Lower lobe of right lung (tissue), 2 donors: Measurements from ENCODE around the gene POLDIP2. TPM values are rescaled to one million over a fixed set of nuclear protein-coding genes. Genes with fewer than 3 reads are reported as not detected.

Experiments
- ATAC-seq, 2 donors: fragments of 200-7000 bp; cut with Tn5 transposase; one replicate each; pipeline ENCODE4 v1.9.1; 2020 to 2022; ENCODE audit warnings: mild to moderate bottlenecking in 2 of 2, moderate library complexity in 2 of 2
- DNase-seq: peaks from one replicate; pipeline ENCODE4 v3.0.0-alpha.2; 2020
- H3K27ac ChIP-seq: fragments of 200-600 bp; one replicate; pipeline ENCODE4 v1.8.0; 2022
- H3K27me3 ChIP-seq: fragments of 200-600 bp; one replicate; pipeline ENCODE4 v1.8.0; 2022; ENCODE audit warnings: low read depth
- H3K36me3 ChIP-seq: fragments of 200-600 bp; one replicate; pipeline ENCODE4 v1.8.0; 2022; ENCODE audit warnings: mild to moderate bottlenecking
- H3K4me1 ChIP-seq: fragments of 200-600 bp; one replicate; pipeline ENCODE4 v1.8.0; 2022
- H3K4me3 ChIP-seq: fragments of 200-600 bp; one replicate; pipeline ENCODE4 v1.8.0; 2022; ENCODE audit warnings: mild to moderate bottlenecking
- H3K9me3 ChIP-seq: fragments of 200-600 bp; one replicate; pipeline ENCODE4 v1.8.0; 2022
- intact Hi-C: fragments of 100-400 bp; cut with DNase I; formaldehyde crosslinking; loops from one replicate; pipeline ENCODE4 v1.11.0; 2022
- total RNA-seq: library from RNA; stranded (reverse); fragmentation: NEBNext Ultra II Directional; extraction: Animal tissue kit (Norgen Biotek cat#: 25700); gene quantifications from one replicate; pipeline ENCODE4 v1.2.1, GENCODE V29; 2021
- TF ChIP-seq, protein P1 (sequence below): fragments of 200-600 bp; IDR thresholded peaks from one replicate; pipeline ENCODE4 v1.8.0; 2022; ENCODE audit warnings: antibody characterized with exemption, mild to moderate bottlenecking
- donor health status: DM: no; HTN: yes; CAD: no; lungs with severe emphysema.

The POLDIP2 gene
- total RNA-seq, 1 donor from 2014 or later = 54.7 TPM

DNA sequence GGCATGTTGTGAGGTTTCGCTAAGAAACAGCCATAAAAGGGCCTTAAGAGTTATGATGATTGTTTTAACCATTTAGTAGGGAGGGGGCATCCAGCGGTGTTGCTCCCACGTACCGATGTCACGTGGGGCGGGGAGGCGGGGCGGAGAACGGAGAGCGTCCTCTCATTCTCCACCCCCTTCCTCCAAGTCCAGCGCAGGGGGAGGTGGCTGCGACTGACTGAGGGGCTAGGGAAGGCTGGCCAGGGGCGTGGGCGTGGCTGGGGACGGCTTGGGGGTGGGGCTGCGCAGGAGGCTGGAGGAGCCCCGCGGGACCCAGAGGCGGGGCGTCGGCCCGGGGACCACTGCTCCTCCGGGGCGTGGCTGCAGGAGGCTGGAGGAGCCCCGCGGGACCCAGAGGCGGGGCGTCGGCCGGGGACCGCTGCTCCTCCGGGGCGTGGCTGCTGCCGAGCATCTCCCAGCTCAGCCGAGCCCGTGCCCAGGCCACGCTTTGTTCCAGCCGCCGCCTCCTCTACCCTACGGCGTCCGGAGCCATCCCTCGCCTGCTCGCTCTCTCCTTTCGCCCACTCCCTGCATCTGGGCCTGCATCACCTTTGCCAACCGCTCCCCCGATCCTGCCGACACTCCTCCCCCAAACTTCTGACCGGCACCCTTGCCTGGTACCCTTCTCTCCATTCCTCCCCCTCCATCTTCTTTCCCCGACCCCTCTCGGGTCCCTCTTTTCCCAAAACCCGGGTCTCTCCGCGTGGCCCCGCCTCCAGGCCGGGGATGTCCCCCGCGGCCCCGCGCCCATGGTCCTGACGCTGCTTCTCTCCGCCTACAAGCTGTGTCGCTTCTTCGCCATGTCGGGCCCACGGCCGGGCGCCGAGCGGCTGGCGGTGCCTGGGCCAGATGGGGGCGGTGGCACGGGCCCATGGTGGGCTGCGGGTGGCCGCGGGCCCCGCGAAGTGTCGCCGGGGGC, 14.2 kb upstream of the POLDIP2 start, which contains the start of gene SARM1:
SARM1 (plus strand) TSS at position 450 of the 958 bp plus-strand sequence; CDS start at position 789, 339 bp downstream.
- intact Hi-C loops = no loop called here
- Histone ChIP-seq H3K4me1 (peaks cover 36% of the 10 kb centered on the region), H3K9me3 (no peaks in the 10 kb centered on the region), H3K27me3 (peaks cover 4% of the 10 kb centered on the region), H3K27ac (peak within 1 kb of the TSS; percentile 50), H3K36me3 (no peaks in the 10 kb centered on the region), H3K4me3 (peak within 1 kb of the TSS; percentile 52)
- DNase-seq = peak; percentile 82
- peak; percentile 86 to 88 for ATAC-seq
- TF ChIP-seq, protein P1, sequence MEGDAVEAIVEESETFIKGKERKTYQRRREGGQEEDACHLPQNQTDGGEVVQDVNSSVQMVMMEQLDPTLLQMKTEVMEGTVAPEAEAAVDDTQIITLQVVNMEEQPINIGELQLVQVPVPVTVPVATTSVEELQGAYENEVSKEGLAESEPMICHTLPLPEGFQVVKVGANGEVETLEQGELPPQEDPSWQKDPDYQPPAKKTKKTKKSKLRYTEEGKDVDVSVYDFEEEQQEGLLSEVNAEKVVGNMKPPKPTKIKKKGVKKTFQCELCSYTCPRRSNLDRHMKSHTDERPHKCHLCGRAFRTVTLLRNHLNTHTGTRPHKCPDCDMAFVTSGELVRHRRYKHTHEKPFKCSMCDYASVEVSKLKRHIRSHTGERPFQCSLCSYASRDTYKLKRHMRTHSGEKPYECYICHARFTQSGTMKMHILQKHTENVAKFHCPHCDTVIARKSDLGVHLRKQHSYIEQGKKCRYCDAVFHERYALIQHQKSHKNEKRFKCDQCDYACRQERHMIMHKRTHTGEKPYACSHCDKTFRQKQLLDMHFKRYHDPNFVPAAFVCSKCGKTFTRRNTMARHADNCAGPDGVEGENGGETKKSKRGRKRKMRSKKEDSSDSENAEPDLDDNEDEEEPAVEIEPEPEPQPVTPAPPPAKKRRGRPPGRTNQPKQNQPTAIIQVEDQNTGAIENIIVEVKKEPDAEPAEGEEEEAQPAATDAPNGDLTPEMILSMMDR = no peak

DNA sequence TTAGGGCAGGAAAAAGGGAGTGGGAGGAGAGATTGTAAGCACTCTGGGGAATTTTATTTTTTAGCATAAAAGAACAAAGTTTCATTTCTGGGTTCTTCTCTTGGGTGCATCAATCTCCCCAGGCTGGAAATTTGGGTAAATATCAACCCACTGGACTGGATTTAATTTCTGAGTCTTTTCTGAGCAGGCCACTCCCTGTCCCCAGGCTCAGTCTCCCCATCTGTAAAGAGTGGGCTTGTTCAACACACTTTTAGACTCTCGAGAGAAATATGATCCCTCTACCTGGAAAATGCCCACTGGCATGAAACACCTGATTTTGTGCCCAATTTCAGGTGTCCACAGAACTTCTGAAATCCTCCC, 13.4 kb upstream of the POLDIP2 start:
- H3K9me3 ChIP-seq = no peaks in the 10 kb centered on the region
- ATAC-seq (no peak), DNase-seq (no peak)
- H3K27ac ChIP-seq = peak overlapping the region; percentile 50
- H3K27me3 ChIP-seq = peaks cover 4% of the 10 kb centered on the region
- intact Hi-C loops = no loop called here
- TF ChIP-seq, protein P1 = no peak
- no peaks in the 10 kb centered on the region for H3K36me3 ChIP-seq
- peaks cover 36% of the 10 kb centered on the region for H3K4me1 ChIP-seq
- H3K4me3 ChIP-seq = peak overlapping the region; percentile 52

DNA sequence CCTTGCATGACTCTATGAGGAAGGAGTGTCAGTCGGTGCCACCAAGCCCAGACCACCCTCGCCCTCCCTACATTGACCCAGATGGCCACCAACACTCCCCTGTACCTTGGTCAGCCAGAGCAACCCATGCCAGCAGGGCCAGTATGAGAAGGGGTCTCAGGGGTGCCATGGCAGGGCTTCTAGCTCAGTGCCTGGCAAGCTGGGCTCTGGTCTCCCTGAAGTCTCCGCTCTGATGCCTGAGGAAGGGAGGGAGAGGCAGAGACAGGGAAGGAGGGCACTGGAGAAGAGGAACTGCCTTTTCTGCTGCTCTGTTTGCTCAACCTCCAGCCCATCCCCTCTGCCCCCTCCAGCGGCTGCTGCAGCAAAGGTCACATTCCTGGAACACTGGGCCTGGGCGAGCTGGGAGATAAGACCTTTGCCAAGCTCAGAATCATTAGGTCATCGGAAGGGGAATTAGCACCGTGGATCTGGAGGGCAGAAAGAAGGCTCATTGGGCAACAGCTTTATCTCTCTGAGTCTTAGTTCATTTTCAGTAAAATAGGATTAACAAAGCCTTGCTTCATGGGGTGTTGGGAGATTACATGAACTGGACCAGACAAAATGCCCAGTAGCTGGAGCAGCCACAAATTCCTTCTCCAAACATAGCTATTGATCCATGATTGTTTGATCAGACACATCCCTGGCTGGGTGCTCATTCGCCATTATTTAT, 12.9 kb upstream of the POLDIP2 start, which contains the start of gene VTN:
VTN (minus strand) TSS at position 273 of the 709 bp plus-strand sequence; CDS start at position 169, 104 bp downstream.
- Histone ChIP-seq H3K4me3 (peak within 1 kb of the TSS; percentile 52), H3K36me3 (no peaks in the 10 kb centered on the region), H3K27me3 (peaks cover 4% of the 10 kb centered on the region), H3K9me3 (no peaks in the 10 kb centered on the region), H3K27ac (peak within 1 kb of the TSS; percentile 50), H3K4me1 (peaks cover 36% of the 10 kb centered on the region)
- intact Hi-C loops = no loop called here
- TF ChIP-seq, protein P1 = no peak
- peak; percentile 67 for DNase-seq
- ATAC-seq = peak; percentile 41 to 54

DNA sequence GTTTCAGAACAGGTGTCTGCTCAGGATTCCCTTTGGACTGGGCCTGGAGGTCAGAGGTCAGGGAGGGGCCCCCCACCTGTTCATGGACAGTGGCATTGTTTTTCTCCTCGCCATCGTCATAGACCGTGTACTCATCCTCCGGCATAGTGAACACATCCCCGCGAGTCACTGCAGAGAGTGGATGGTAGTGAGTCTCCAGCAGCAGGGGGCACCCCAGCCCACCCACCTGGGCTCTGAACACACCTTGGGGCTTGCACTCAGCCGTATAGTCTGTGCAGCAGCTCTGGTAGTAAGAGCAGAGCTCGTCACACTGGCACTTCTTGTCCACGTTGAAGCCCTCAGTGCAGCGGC, 12.3 kb upstream of the POLDIP2 start:
- ATAC-seq (no peak), DNase-seq (no peak)
- Histone ChIP-seq H3K4me3 (no peak overlapping the region), H3K4me1 (peaks cover 36% of the 10 kb centered on the region), H3K36me3 (peaks cover 4% of the 10 kb centered on the region), H3K9me3 (no peaks in the 10 kb centered on the region), H3K27me3 (peaks cover 4% of the 10 kb centered on the region), H3K27ac (no peak overlapping the region)
- TF ChIP-seq, protein P1 = no peak
- intact Hi-C loops = no loop called here

DNA sequence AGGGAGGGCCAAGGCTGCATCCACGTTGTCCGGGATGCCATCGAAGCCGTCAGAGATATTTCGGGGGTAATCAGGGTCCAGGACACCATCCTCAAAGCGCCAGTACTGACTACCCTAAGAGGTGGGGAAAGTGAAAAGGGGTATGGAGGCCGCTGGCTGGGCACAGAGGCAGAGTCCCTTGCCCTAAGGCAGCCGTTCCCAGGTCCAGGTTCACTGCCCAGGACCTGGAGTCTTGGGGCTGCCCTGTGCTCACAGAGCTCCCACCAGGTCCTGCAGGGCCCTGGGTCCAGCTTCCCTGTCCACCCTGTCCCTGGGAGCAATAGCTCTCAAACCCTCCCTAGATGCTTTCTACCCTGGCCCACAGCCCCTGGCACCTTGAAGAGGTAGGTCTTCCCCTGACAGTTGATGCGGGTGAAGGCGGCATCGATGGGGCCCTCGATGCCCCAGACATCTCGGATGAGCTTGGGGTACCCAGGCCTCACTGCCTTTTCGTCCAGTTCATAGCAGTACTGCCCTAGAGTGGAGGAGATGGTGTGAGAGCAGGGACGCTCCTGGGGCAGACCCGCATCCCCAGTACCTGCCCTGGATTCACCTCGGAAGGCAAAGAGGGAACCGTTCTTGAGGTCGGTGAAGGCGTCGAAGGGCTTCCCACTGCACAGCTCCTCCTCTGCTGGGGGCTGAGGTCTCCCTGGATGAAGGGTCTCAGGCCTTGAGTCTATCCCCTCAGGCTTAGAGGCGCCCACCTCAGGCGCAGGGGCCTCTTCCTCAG, 11.8 kb upstream of the POLDIP2 start:
- peaks cover 36% of the 10 kb centered on the region for H3K4me1 ChIP-seq
- peaks cover 10% of the 10 kb centered on the region for H3K36me3 ChIP-seq
- H3K27me3 ChIP-seq = peaks cover 4% of the 10 kb centered on the region
- intact Hi-C loops = no loop called here
- H3K4me3 ChIP-seq = no peak overlapping the region
- no peaks in the 10 kb centered on the region for H3K9me3 ChIP-seq
- TF ChIP-seq, protein P1 = no peak
- ATAC-seq = no peak
- H3K27ac ChIP-seq = no peak overlapping the region
- DNase-seq = no peak
